AG04449 (cell line): Measurements from ENCODE around the gene UBL7.

Source experiments
- CTCF ChIA-PET: fragments of 350-600 bp; formaldehyde crosslinking; extraction: SDS; loops from one replicate; lab custom pipeline; 2021; ENCODE audit warnings: antibody characterized with exemption; lab: Yijun Ruan, JAX
- POLR2A ChIA-PET: fragments of 400-600, 350-600 bp; formaldehyde crosslinking; extraction: SDS; loops from one replicate; lab custom pipeline; 2020; ENCODE audit warnings: antibody characterized with exemption, inconsistent platforms; lab: Yijun Ruan, JAX
- DNase-seq: peaks from one replicate; pipeline ENCODE4 v3.0.0-alpha.2; 2010; ENCODE audit warnings: low read depth, low spot score
- H3K4me3 ChIP-seq: 2 replicates; pipeline ENCODE4 v1.5.1; 2011; ENCODE audit warnings: low read depth, mild to moderate bottlenecking, control low read depth, low read length
- TF ChIP-seq, protein P1 (sequence below): IDR thresholded peaks from one replicate; pipeline ENCODE4 v1.5.1; 2011; ENCODE audit warnings: mild to moderate bottlenecking, moderate library complexity, low read length, control low read depth, inconsistent platforms; ENCODE audit not compliant: insufficient read depth; ENCODE audit errors: missing control alignments

The UBL7 gene

GRCh38 chr15:74443100-74443909, 17.7 kb downstream of the UBL7 start:
- TF ChIP-seq, protein P1, sequence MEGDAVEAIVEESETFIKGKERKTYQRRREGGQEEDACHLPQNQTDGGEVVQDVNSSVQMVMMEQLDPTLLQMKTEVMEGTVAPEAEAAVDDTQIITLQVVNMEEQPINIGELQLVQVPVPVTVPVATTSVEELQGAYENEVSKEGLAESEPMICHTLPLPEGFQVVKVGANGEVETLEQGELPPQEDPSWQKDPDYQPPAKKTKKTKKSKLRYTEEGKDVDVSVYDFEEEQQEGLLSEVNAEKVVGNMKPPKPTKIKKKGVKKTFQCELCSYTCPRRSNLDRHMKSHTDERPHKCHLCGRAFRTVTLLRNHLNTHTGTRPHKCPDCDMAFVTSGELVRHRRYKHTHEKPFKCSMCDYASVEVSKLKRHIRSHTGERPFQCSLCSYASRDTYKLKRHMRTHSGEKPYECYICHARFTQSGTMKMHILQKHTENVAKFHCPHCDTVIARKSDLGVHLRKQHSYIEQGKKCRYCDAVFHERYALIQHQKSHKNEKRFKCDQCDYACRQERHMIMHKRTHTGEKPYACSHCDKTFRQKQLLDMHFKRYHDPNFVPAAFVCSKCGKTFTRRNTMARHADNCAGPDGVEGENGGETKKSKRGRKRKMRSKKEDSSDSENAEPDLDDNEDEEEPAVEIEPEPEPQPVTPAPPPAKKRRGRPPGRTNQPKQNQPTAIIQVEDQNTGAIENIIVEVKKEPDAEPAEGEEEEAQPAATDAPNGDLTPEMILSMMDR, result no peak
- H3K4me3 ChIP-seq, result no peak overlapping the region
- no peak for DNase-seq
- ChIA-PET POLR2A (interaction anchor here (0.5 to 1.2 kb wide), 2 partner anchors 18 to 61 kb away, joined by 3 to 4 read pairs; no protein-coding TSS in a partner anchor), CTCF (interaction anchor here (0.8 to 40.9 kb wide), 9 partner anchors 9 to 326 kb away, joined by 3 to 1700 read pairs (median 8); partner anchors contain the start of genes CYP11A1, SEMA7A and UBL7)

- TF ChIP-seq, protein P1, result no peak
- no peak overlapping the region for H3K4me3 ChIP-seq
- POLR2A ChIA-PET, result interaction anchor here (0.5 to 1.2 kb wide), 2 partner anchors 19 to 60 kb away, joined by 3 to 4 read pairs; no protein-coding TSS in a partner anchor
- CTCF ChIA-PET, result interaction anchor here (0.9 to 40.9 kb wide), 9 partner anchors 8 to 326 kb away, joined by 3 to 1700 read pairs (median 8); partner anchors contain the start of genes CYP11A1, SEMA7A and UBL7
- no peak for DNase-seq
These were observed 18.4 kb downstream of the UBL7 start for GRCh38 chr15:74442604-74443003.

- TF ChIP-seq, protein P1, result no peak
- CTCF ChIA-PET, result interaction anchor here (0.9 to 40.9 kb wide), 10 partner anchors 8 to 327 kb away, joined by 3 to 1700 read pairs (median 6); partner anchors contain the start of genes CYP11A1, SEMA7A and UBL7
- no peak overlapping the region for H3K4me3 ChIP-seq
- DNase-seq, result no peak
- POLR2A ChIA-PET, result no interaction called here
These were observed 18.9 kb downstream of the UBL7 start for GRCh38 chr15:74442063-74442462.

GRCh38 chr15:74441248-74441941, 19.6 kb downstream of the UBL7 start:
- H3K4me3 ChIP-seq, result no peak overlapping the region
- TF ChIP-seq, protein P1, result no peak
- CTCF ChIA-PET, result interaction anchor here (1.1 to 40.9 kb wide), 7 partner anchors 9 to 328 kb away, joined by 3 to 1700 read pairs (median 8); partner anchors contain the start of genes CYP11A1 and UBL7
- POLR2A ChIA-PET, result no interaction called here
- DNase-seq, result no peak

DNA sequence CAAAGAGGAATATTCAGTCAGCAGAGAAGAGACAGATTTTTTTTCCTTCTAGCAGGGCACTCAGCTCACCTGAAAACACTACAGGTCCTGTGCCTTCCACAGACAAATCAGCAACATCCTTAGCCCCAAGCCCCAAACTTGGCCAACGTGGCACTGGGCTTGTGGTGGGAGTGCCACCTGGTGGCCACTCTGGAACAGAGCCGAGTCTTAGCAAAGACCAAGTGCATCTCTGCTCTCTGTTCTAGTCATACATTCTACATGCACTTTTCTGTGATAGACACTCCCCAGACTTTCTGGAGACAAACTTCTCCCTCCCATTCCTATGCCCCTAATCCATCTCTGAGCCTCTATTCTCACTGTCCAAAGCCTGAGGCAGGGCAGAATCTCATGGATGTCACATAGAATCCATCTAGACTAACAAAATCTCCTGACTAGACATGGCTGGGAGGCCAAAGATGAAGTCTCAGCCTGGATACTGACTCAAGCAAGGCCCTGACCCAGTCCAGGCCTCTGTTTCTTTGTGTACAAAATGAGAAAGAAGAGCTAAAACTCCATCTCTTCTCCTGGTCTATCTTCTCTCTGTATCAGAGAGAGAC, 22.1 kb downstream of the UBL7 start:
- H3K4me3 ChIP-seq, result no peak overlapping the region
- CTCF ChIA-PET, result interaction anchor here (0.7 to 40.9 kb wide), 21 partner anchors 10 to 331 kb away, joined by 3 to 1700 read pairs (median 5); partner anchors contain the start of genes CYP11A1 and UBL7
- TF ChIP-seq, protein P1, result peak; percentile 90
- no peak for DNase-seq
- POLR2A ChIA-PET, result no interaction called here
